ENCODE results near the gene KRT6B. TPM values are rescaled to one million over a fixed set of nuclear protein-coding genes. Genes with fewer than 3 reads are reported as not detected.

The KRT6B gene
- total RNA-seq, 1 donor from 2014 or later, result not detected

- intact Hi-C loops (cut with micrococcal nuclease), result no loop called here
- ATAC-seq (ENCODE audit: low read depth), result no peak
- POLR2A ChIA-PET, result no interaction called here
- Mint-ChIP-seq H3K27me3 (peaks cover 20% of the 10 kb centered on the region), H3K4me3 (no peak overlapping the region), H3K27ac (no peak overlapping the region), H3K4me1 (no peaks in the 10 kb centered on the region), H3K9me3 (no peaks in the 10 kb centered on the region), H3K36me3 (ENCODE audit: low read depth) (no peaks in the 10 kb centered on the region)
- DNase-seq, result no peak
- CTCF ChIA-PET, result no interaction called here
- TF ChIP-seq CTCF (IDR thresholded peaks at IDR 0.05), result no peak
Observed at GRCh38 chr12:52425466-52425865, 26.5 kb downstream of the KRT6B start.

DNA sequence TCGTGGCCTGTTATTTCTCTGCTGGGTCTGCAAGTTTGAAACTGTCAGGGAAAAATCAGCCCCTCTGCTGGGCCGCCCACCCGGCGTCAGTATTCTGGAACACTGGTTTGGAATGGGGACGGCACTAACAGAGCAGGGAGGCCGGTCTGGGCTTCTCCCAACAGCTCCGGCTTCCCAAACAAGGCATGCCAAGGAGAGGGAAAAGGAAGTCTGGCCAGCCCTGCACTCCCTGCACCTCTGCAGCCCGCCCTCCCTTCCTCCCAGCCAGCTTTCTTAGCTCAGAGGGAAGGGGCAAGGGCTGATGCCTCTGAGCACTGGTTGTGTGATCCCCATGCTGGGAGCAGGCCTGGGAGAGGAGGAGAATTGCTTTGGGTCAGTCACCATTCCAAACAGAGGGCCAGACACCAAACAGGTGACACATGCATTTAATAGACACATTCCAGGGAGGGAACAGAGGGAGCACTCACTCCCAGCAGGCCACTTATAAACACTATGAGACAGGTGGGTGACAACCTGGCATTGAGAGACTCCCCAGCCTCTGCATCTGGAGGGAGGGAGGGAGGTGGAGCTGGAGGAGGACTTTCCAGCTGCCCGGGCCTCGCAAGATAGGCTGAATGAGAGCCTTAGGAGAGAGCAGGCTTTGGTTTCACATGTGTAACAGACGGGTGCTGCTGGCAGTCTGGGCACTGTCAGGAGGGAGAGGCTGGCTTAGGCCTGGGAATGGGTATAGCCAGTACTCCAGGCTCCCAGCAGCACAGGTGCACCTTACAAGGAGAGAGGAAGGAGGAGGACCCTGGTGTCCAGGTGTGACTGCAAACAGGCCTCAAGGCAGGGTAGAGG, 28.1 kb downstream of the KRT6B start:
- Mint-ChIP-seq H3K36me3 (ENCODE audit: low read depth) (no peaks in the 10 kb centered on the region), H3K4me1 (no peaks in the 10 kb centered on the region), H3K4me3 (no peak overlapping the region), H3K27me3 (peaks cover 16% of the 10 kb centered on the region), H3K9me3 (no peaks in the 10 kb centered on the region), H3K27ac (no peak overlapping the region)
- ChIA-PET CTCF (no interaction called here), POLR2A (no interaction called here)
- intact Hi-C loops (cut with micrococcal nuclease), result no loop called here
- ATAC-seq (ENCODE audit: low read depth), result no peak
- no peak for DNase-seq
- no peak for TF ChIP-seq CTCF (IDR thresholded peaks at IDR 0.05)

DNA sequence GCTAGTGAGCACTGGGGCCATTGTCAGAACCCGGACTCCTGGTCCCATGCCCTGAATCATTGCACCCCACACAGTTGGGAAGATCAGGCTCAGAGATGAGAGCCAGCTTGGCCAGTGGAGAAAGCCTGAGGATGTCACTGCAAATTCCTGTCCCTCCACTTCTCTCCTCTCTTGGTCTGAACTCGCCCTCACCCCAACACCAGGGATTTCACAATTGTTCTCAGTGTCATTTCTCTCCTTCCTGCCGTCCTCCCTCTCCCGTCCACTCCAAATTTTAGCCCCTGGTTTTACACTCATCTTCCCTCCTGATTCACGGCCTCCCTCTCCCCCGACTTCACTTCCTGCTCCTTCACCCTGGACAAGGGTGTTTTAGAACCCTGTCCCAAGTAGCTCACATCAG, 28.9 kb downstream of the KRT6B start:
- H3K4me1 Mint-ChIP-seq, result no peaks in the 10 kb centered on the region
- peaks cover 14% of the 10 kb centered on the region for H3K27me3 Mint-ChIP-seq
- POLR2A ChIA-PET, result no interaction called here

DNA sequence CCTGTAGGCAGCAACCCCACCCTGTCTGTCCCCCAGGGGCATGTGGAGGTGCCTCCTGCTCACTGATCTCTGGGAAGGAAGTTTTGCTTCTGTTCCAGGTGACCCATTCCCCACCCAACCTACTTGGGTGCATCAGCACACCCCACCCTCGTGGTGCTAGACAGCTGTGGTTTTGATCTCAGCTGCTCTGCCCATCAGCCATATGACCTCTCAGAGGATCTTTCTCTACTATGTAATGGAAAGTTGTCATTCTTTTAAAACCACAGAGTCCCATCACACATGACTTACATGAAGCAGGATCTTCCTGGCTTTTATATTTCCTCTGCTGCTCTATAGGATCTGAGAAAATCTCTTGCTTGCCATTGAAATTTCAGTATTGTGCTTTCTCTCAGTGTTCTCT, 32.3 kb downstream of the KRT6B start:
- H3K9me3 Mint-ChIP-seq, result no peaks in the 10 kb centered on the region
- POLR2A ChIA-PET, result no interaction called here
- H3K27ac Mint-ChIP-seq, result no peak overlapping the region
- no peaks in the 10 kb centered on the region for H3K36me3 Mint-ChIP-seq (ENCODE audit: low read depth)
- CTCF ChIA-PET, result no interaction called here
- peaks cover 17% of the 10 kb centered on the region for H3K27me3 Mint-ChIP-seq
- intact Hi-C loops (cut with micrococcal nuclease), result no loop called here
- ATAC-seq (ENCODE audit: low read depth) (no peak), DNase-seq (no peak)
- H3K4me1 Mint-ChIP-seq, result no peaks in the 10 kb centered on the region
- H3K4me3 Mint-ChIP-seq, result no peak overlapping the region
- TF ChIP-seq CTCF (IDR thresholded peaks at IDR 0.05), result no peak

More for the DNA sequence above, 28.9 kb downstream of the KRT6B start:
- TF ChIP-seq CTCF (IDR thresholded peaks at IDR 0.05), result no peak
- ATAC-seq (ENCODE audit: low read depth), result no peak
- no peak overlapping the region for H3K4me3 Mint-ChIP-seq
- H3K27ac Mint-ChIP-seq, result no peak overlapping the region
- H3K9me3 Mint-ChIP-seq, result no peaks in the 10 kb centered on the region
- DNase-seq, result no peak
- no peaks in the 10 kb centered on the region for H3K36me3 Mint-ChIP-seq (ENCODE audit: low read depth)
- CTCF ChIA-PET, result no interaction called here
- intact Hi-C loops (cut with micrococcal nuclease), result no loop called here

- ATAC-seq (ENCODE audit: low read depth) (no peak), DNase-seq (no peak)
- Mint-ChIP-seq H3K27ac (no peak overlapping the region), H3K36me3 (ENCODE audit: low read depth) (no peaks in the 10 kb centered on the region), H3K4me3 (no peak overlapping the region), H3K4me1 (no peaks in the 10 kb centered on the region), H3K27me3 (peaks cover 20% of the 10 kb centered on the region), H3K9me3 (no peaks in the 10 kb centered on the region)
- ChIA-PET POLR2A (no interaction called here), CTCF (no interaction called here)
- intact Hi-C loops (cut with micrococcal nuclease), result no loop called here
- no peak for TF ChIP-seq CTCF (IDR thresholded peaks at IDR 0.05)
Observed at GRCh38 chr12:52418576-52419110, 33.3 kb downstream of the KRT6B start.
